ENCODE measurements around the gene MYO16. TPM values are rescaled to one million over a fixed set of nuclear protein-coding genes. Genes with fewer than 3 reads are reported as not detected.

Gene MYO16
- total and polyA plus RNA-seq, 2 donors (not counting 1 experiment from before 2014, with no cell fraction given), result under 0.01 to 0.01 TPM

GRCh38 chr13:108702171-108702570 lies 72.8 kb downstream of the MYO16 start:
- Histone ChIP-seq H3K36me3 (ENCODE audit: control insufficient read depth, insufficient read depth, low read length) (no peaks in the 10 kb centered on the region), H3K79me2 (ENCODE audit: control insufficient read depth, insufficient read depth, low read length) (no peaks in the 10 kb centered on the region), H3K9ac (ENCODE audit: insufficient read depth, low read length) (no peak overlapping the region), H3K27ac (ENCODE audit: insufficient read depth, low read length) (no peak overlapping the region), H4K20me1 (ENCODE audit: control insufficient read depth, extremely low read depth, insufficient read depth, low read length) (no peaks in the 10 kb centered on the region), H3K4me1 (ENCODE audit: control insufficient read depth, extremely low read depth, insufficient read depth, low read length) (no peaks in the 10 kb centered on the region), H2AFZ (ENCODE audit: low read length) (no peak overlapping the region), H3K4me3 (replicated peaks in 1 of 4; ENCODE audit: control extremely low read depth in 1 of 4, insufficient read depth in 1 of 4, low read depth in 3 of 4, low read length in 4 of 4) (no peak overlapping the region), H3K27me3 (ENCODE audit: control insufficient read depth, insufficient read depth, low read length) (no peaks in the 10 kb centered on the region), H3K4me2 (ENCODE audit: extremely low read depth, insufficient read depth, low read length) (no peak overlapping the region), H3K9me3 (ENCODE audit: control insufficient read depth, insufficient read depth, low read depth, low read length) (no peaks in the 10 kb centered on the region)
- TF ChIP-seq, protein P1, sequence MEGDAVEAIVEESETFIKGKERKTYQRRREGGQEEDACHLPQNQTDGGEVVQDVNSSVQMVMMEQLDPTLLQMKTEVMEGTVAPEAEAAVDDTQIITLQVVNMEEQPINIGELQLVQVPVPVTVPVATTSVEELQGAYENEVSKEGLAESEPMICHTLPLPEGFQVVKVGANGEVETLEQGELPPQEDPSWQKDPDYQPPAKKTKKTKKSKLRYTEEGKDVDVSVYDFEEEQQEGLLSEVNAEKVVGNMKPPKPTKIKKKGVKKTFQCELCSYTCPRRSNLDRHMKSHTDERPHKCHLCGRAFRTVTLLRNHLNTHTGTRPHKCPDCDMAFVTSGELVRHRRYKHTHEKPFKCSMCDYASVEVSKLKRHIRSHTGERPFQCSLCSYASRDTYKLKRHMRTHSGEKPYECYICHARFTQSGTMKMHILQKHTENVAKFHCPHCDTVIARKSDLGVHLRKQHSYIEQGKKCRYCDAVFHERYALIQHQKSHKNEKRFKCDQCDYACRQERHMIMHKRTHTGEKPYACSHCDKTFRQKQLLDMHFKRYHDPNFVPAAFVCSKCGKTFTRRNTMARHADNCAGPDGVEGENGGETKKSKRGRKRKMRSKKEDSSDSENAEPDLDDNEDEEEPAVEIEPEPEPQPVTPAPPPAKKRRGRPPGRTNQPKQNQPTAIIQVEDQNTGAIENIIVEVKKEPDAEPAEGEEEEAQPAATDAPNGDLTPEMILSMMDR (conservative IDR thresholded peaks at IDR 0.05 in 1 of 2, IDR thresholded peaks at IDR 0.05 in 1 of 2; ENCODE audit: low read depth in 1 of 2, low read length in 2 of 2), result no peak
- TF ChIP-seq EZH2 (IDR thresholded peaks at IDR 0.05; ENCODE audit: low read length, missing control alignments), result no peak
- DNase-seq (ENCODE audit: low read depth in 2 of 2), result no peak

GRCh38 chr13:108705031-108705430 lies 75.6 kb downstream of the MYO16 start:
- Histone ChIP-seq H3K36me3 (ENCODE audit: control insufficient read depth, insufficient read depth, low read length) (no peaks in the 10 kb centered on the region), H3K27ac (ENCODE audit: insufficient read depth, low read length) (no peak overlapping the region), H3K4me2 (ENCODE audit: extremely low read depth, insufficient read depth, low read length) (no peak overlapping the region), H4K20me1 (ENCODE audit: control insufficient read depth, extremely low read depth, insufficient read depth, low read length) (no peaks in the 10 kb centered on the region), H3K4me1 (ENCODE audit: control insufficient read depth, extremely low read depth, insufficient read depth, low read length) (no peaks in the 10 kb centered on the region), H3K27me3 (ENCODE audit: control insufficient read depth, insufficient read depth, low read length) (no peaks in the 10 kb centered on the region), H3K4me3 (replicated peaks in 1 of 4; ENCODE audit: control extremely low read depth in 1 of 4, insufficient read depth in 1 of 4, low read depth in 3 of 4, low read length in 4 of 4) (no peak overlapping the region), H3K9me3 (ENCODE audit: control insufficient read depth, insufficient read depth, low read depth, low read length) (no peaks in the 10 kb centered on the region), H2AFZ (ENCODE audit: low read length) (no peak overlapping the region), H3K9ac (ENCODE audit: insufficient read depth, low read length) (no peak overlapping the region), H3K79me2 (ENCODE audit: control insufficient read depth, insufficient read depth, low read length) (no peaks in the 10 kb centered on the region)
- TF ChIP-seq EZH2 (IDR thresholded peaks at IDR 0.05; ENCODE audit: low read length, missing control alignments), result no peak
- TF ChIP-seq, protein P1 (conservative IDR thresholded peaks at IDR 0.05 in 1 of 2, IDR thresholded peaks at IDR 0.05 in 1 of 2; ENCODE audit: low read depth in 1 of 2, low read length in 2 of 2), result no peak
- DNase-seq (ENCODE audit: low read depth in 2 of 2), result no peak

DNA sequence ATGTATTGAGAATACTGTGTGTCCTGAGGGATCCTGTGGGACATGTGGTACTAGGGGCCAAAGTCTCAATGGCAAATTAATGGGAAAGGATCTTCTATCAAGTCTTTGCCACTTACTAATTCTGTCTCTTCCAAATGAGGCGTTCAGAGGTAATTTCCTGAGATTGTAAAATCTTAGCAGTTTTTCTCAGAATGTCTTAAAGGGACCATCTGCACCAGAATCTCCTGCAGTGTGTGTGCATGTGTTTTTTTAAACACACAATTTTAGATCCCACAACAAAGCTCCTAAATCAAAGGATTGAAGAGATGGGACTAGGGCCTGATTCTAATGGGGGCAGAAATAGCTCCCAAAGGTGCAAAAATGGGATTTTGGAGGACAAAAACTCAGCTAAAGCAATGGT lies 78.2 kb downstream of the MYO16 start:
- H3K9ac ChIP-seq (ENCODE audit: insufficient read depth, low read length), result no peak overlapping the region
- TF ChIP-seq, protein P1 (conservative IDR thresholded peaks at IDR 0.05 in 1 of 2, IDR thresholded peaks at IDR 0.05 in 1 of 2; ENCODE audit: low read depth in 1 of 2, low read length in 2 of 2), result no peak
- no peak for TF ChIP-seq EZH2 (IDR thresholded peaks at IDR 0.05; ENCODE audit: low read length, missing control alignments)
- H3K27me3 ChIP-seq (ENCODE audit: control insufficient read depth, insufficient read depth, low read length), result no peaks in the 10 kb centered on the region

More for the DNA sequence above, 78.2 kb downstream of the MYO16 start:
- H3K9me3 ChIP-seq (ENCODE audit: control insufficient read depth, insufficient read depth, low read depth, low read length), result no peaks in the 10 kb centered on the region
- no peaks in the 10 kb centered on the region for H3K4me1 ChIP-seq (ENCODE audit: control insufficient read depth, extremely low read depth, insufficient read depth, low read length)
- no peaks in the 10 kb centered on the region for H3K36me3 ChIP-seq (ENCODE audit: control insufficient read depth, insufficient read depth, low read length)
- no peak overlapping the region for H3K4me3 ChIP-seq (replicated peaks in 1 of 4; ENCODE audit: control extremely low read depth in 1 of 4, insufficient read depth in 1 of 4, low read depth in 3 of 4, low read length in 4 of 4)
- H3K27ac ChIP-seq (ENCODE audit: insufficient read depth, low read length), result no peak overlapping the region
- H3K79me2 ChIP-seq (ENCODE audit: control insufficient read depth, insufficient read depth, low read length), result no peaks in the 10 kb centered on the region
- no peak overlapping the region for H3K4me2 ChIP-seq (ENCODE audit: extremely low read depth, insufficient read depth, low read length)
- no peak for DNase-seq (ENCODE audit: low read depth in 2 of 2)
- H2AFZ ChIP-seq (ENCODE audit: low read length), result no peak overlapping the region
- no peaks in the 10 kb centered on the region for H4K20me1 ChIP-seq (ENCODE audit: control insufficient read depth, extremely low read depth, insufficient read depth, low read length)
